Esophagus muscularis mucosa (tissue), 4 donors: ENCODE measurements around the gene IQCC.

Source experiments
- CTCF ChIP-seq, 3 experiments: fragments of 200-600 bp in 2 of 3; fragments of 450-650 bp in 1 of 3; sonication (generic) in 2 of 3; IDR thresholded peaks; one replicate each; pipeline ENCODE4 v1.5.1; 2017 to 2019; ENCODE audit warnings: antibody characterized with exemption in 3 of 3, mild to moderate bottlenecking in 2 of 3, moderate library complexity in 1 of 3
- EP300 ChIP-seq: sonication (generic); formaldehyde crosslinking; IDR thresholded peaks from one replicate; pipeline ENCODE4 v1.6.1; 2017; ENCODE audit warnings: antibody characterized with exemption
- POLR2A ChIP-seq: fragments of 450-650 bp; IDR thresholded peaks from one replicate; pipeline ENCODE4 v1.6.1; 2017; ENCODE audit warnings: antibody characterized with exemption, moderate library complexity, mild to moderate bottlenecking, low read depth
- POLR2AphosphoS5 ChIP-seq, 2 donors: sonication (generic); formaldehyde crosslinking; IDR thresholded peaks; one replicate each; pipeline ENCODE4 v1.6.1; 2017; ENCODE audit warnings: antibody characterized with exemption in 2 of 2

GRCh38 chr1:32221980-32222755 lies 16.7 kb downstream of the IQCC start, which contains the start of the genes EIF3I and TMEM234:
- TF ChIP-seq CTCF (IDR thresholded peaks at IDR 0.05) (no peak), POLR2A (peak; percentile 75), EP300 (peak; percentile 8), POLR2AphosphoS5 (IDR thresholded peaks at IDR 0.05) (peak; percentile 97)
